GM18873 (cell line): ENCODE measurements around the gene ZCCHC3.
"Not testable (repeated sequence)": the region's sequence is repeated elsewhere in the genome, so short reads cannot be mapped to it uniquely, and the experiment has no call there.

ENCODE experiments used
- ATAC-seq: cut with Tn5 transposase; IDR thresholded peaks from one replicate; pipeline ENCODE4 v1.9.1; 2021; ENCODE audit warnings: mild to moderate bottlenecking, moderate library complexity, moderate number of reproducible peaks; ENCODE audit not compliant: unreplicated experiment, low FRiP score

The ZCCHC3 gene

DNA sequence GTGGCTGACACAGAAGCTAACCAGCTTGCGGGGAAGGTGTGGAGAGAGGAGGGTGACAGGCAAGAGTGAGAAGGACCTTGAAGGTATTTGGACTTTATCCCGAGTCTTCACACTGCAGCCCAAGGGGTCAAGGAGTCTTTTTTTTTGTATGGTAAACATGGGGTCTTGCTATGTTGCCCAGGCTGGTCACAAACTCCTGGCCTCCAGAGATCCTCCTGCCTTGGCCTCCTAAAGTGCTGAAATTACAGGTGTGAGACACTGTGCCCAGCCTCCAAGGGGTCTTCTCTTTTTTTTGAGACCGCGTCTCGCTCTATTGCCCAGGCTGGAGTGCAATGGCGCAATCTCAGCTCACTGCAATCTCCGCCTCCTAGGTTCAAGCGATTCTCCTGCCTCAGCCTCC is 37.2 kb downstream of the ZCCHC3 start:
- no peak for ATAC-seq

GRCh38 chr20:336040-336439 is 38.7 kb downstream of the ZCCHC3 start:
- not testable (repeated sequence) for ATAC-seq

DNA sequence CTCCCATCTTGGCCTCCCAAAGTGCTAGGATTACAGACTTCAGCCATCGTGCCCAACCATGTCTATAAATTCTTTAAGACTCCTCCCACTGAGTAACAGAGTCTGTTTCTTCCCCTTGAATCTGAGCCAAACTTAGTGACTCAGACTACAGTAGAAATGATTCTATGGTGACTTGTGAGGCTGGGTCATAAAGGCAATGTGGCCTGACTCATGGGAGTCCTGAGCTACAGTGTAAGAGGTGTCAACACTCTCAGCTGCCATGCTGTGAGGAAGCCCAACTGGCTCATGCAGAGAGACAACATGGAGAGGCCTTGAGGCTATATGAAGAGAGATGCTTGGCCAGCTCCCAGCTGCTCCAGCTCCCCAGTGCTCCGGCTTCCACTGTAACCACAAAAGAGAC is 44.3 kb downstream of the ZCCHC3 start:
- ATAC-seq: no peak

- ATAC-seq: no peak
These were observed 45.7 kb downstream of the ZCCHC3 start for GRCh38 chr20:343107-343506.

DNA sequence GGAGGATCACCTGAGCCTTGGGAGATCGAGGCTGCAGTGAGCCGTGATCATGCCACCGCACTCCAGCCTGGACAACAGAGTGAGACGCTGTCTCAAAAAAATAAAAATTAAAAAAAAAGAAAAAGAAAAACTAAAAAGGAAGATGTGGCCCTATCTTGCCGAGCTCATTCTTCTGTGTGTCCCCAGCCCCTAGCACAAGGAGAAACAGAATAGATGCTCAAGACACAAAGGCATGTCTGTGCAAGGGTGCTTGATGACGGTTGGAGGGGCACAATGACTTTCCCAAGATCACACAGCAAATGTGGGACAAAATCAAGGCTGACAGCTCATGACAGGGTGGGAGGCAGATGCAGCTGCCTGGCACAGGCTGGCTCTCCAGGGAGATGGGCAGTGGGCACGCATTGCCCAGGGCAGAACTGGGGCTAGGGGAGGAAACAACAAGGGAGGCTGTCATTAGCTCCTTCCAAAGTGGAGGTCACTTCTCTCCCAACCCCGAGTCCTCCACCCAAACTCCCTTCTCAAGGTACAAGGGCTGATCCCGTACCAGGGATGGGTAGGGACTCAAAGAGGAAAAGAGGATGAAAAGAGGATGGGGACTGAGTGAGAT is 48.8 kb downstream of the ZCCHC3 start:
- ATAC-seq: no peak

DNA sequence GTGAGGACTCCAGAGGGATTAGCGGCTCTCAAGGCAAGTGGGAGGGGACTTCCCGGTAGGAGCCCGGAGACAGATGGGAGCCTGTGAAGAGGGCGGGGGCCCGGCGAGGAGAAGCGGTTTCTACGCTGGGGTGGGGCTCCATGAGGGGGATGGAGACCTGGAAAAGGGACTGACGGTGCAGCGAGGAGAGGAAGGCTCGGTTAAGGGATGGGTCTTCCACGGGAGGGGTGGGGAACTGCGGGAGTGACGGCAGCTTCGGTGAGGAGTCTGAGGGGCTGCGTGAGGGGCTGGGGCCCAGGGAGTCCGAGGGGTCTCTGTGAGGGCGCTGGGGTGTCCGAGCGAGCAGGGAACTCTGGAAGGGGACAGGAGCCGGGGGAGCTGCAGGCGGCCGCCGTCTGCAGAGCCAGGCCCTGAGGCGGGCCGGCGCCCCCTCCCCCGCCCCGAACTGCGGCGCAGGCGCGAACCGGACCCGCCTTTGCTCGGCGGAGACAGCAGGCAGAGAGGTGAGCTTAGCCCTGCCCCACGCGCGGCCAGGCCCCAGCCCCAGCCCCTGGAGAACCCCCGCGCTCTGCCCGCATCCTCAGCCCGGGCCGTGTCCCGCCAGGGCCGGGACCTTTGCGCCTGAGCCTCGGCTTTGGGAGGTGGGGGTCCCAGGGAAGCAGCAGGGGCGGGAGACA is 49.4 kb downstream of the ZCCHC3 start, which contains the start of gene NRSN2:
NRSN2 (plus strand) TSS at position 472 of the 677 bp plus-strand sequence. CDS start 2,533 bp downstream, outside the sequence.
- no peak for ATAC-seq

GRCh38 chr20:347317-347639 is 49.9 kb downstream of the ZCCHC3 start:
- no peak for ATAC-seq

GRCh38 chr20:347640-348484 is 50.5 kb downstream of the ZCCHC3 start:
- no peak for ATAC-seq

- no peak for ATAC-seq
These were observed 51.8 kb downstream of the ZCCHC3 start for GRCh38 chr20:348972-349841.
